Erythroblast (primary cell): ENCODE results near the gene MBD5.

Source experiments
- GATA1 ChIP-seq: IDR thresholded peaks from 2 replicates; pipeline ENCODE4 v1.6.1; 2011; ENCODE audit warnings: low read depth, mild to moderate bottlenecking, control low read depth, low read length, moderate library complexity
- POLR2A ChIP-seq: IDR thresholded peaks from 2 replicates; pipeline ENCODE4 v1.6.1; 2011; ENCODE audit warnings: mild to moderate bottlenecking, low read length

DNA sequence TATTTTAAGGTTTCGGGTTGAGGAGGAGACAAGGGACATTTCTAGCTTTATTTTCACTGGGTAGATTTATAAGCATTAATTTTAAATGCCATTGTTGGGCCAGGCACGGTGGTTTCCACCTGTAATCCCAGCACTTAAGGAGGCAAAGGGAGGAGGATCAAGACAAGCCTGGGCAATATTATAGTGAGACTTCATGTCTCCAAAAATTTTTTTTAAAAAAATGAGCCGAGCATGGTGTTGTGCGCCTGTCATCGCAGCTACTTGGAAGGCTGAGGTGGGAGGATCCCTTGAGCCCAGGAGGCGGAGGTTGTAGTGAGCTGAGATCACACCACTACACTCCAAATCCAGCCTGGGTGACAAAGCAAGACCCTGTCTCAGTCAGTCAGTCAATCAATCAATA lies 45.0 kb downstream of the MBD5 start:
- TF ChIP-seq POLR2A: no peak
- TF ChIP-seq GATA1: no peak
